BLaER1 (cell line): ENCODE measurements around the gene MOGAT1.

Experiments
- H3K27ac ChIP-seq: shearing (Covaris generic); formaldehyde crosslinking; 2 replicates; pipeline ENCODE4 v1.8.1; 2022
- H3K27me3 ChIP-seq: shearing (Covaris generic); formaldehyde crosslinking; 2 replicates; pipeline ENCODE4 v1.8.1; 2022
- H3K36me3 ChIP-seq: shearing (Covaris generic); formaldehyde crosslinking; 2 replicates; pipeline ENCODE4 v1.8.1; 2022
- H3K4me1 ChIP-seq: shearing (Covaris generic); formaldehyde crosslinking; 2 replicates; pipeline ENCODE4 v1.8.1; 2022
- H3K4me2 ChIP-seq: shearing (Covaris generic); formaldehyde crosslinking; 2 replicates; pipeline ENCODE4 v1.8.1; 2022
- H3K4me3 ChIP-seq: shearing (Covaris generic); formaldehyde crosslinking; 2 replicates; pipeline ENCODE4 v1.8.1; 2022
- H3K9ac ChIP-seq: shearing (Covaris generic); formaldehyde crosslinking; 2 replicates; pipeline ENCODE4 v1.8.1; 2022
- H3K9me3 ChIP-seq: shearing (Covaris generic); formaldehyde crosslinking; 2 replicates; pipeline ENCODE4 v1.8.1; 2022
- H4K20me1 ChIP-seq: shearing (Covaris generic); formaldehyde crosslinking; 2 replicates; pipeline ENCODE4 v1.8.1; 2022
- Cebpa-rat ChIP-seq: shearing (Covaris generic); IDR thresholded peaks from 2 replicates; pipeline ENCODE4 v1.8.1; 2022

MOGAT1 gene

GRCh38 chr2:222738312-222738711 lies 66.9 kb downstream of the MOGAT1 start:
- no peak overlapping the region for H3K4me3 ChIP-seq
- no peak overlapping the region for H3K4me2 ChIP-seq
- H4K20me1 ChIP-seq: no peaks in the 10 kb centered on the region
- peaks cover 21% of the 10 kb centered on the region for H3K4me1 ChIP-seq
- no peak overlapping the region for H3K27ac ChIP-seq
- H3K36me3 ChIP-seq: no peaks in the 10 kb centered on the region
- H3K9me3 ChIP-seq: no peaks in the 10 kb centered on the region
- TF ChIP-seq Cebpa-rat: no peak
- no peak overlapping the region for H3K9ac ChIP-seq
- no peaks in the 10 kb centered on the region for H3K27me3 ChIP-seq

- no peaks in the 10 kb centered on the region for H4K20me1 ChIP-seq
- H3K27me3 ChIP-seq: no peaks in the 10 kb centered on the region
- peaks cover 26% of the 10 kb centered on the region for H3K4me1 ChIP-seq
- TF ChIP-seq Cebpa-rat: no peak
- H3K9ac ChIP-seq: no peak overlapping the region
- no peak overlapping the region for H3K4me3 ChIP-seq
- no peaks in the 10 kb centered on the region for H3K9me3 ChIP-seq
- no peak overlapping the region for H3K27ac ChIP-seq
- H3K36me3 ChIP-seq: no peaks in the 10 kb centered on the region
- no peak overlapping the region for H3K4me2 ChIP-seq
These were observed 67.4 kb downstream of the MOGAT1 start for GRCh38 chr2:222738809-222739208.

- no peak overlapping the region for H3K9ac ChIP-seq
- no peaks in the 10 kb centered on the region for H3K9me3 ChIP-seq
- no peaks in the 10 kb centered on the region for H3K36me3 ChIP-seq
- TF ChIP-seq Cebpa-rat: no peak
- H3K27me3 ChIP-seq: no peaks in the 10 kb centered on the region
- H3K27ac ChIP-seq: no peak overlapping the region
- H4K20me1 ChIP-seq: no peaks in the 10 kb centered on the region
- no peak overlapping the region for H3K4me2 ChIP-seq
- peaks cover 16% of the 10 kb centered on the region for H3K4me1 ChIP-seq
- H3K4me3 ChIP-seq: no peak overlapping the region
These were observed 68.5 kb downstream of the MOGAT1 start for GRCh38 chr2:222739939-222740338.

- no peak overlapping the region for H3K4me3 ChIP-seq
- H3K4me1 ChIP-seq: peaks cover 8% of the 10 kb centered on the region
- no peak overlapping the region for H3K9ac ChIP-seq
- no peak for TF ChIP-seq Cebpa-rat
- no peaks in the 10 kb centered on the region for H3K9me3 ChIP-seq
- no peaks in the 10 kb centered on the region for H3K27me3 ChIP-seq
- no peaks in the 10 kb centered on the region for H3K36me3 ChIP-seq
- H4K20me1 ChIP-seq: no peaks in the 10 kb centered on the region
- H3K4me2 ChIP-seq: no peak overlapping the region
- H3K27ac ChIP-seq: no peak overlapping the region
These were observed 71.9 kb downstream of the MOGAT1 start for GRCh38 chr2:222743251-222743812.

GRCh38 chr2:222745836-222746559 lies 74.5 kb downstream of the MOGAT1 start:
- H3K9me3 ChIP-seq: no peaks in the 10 kb centered on the region
- peaks cover 8% of the 10 kb centered on the region for H3K4me1 ChIP-seq
- H3K36me3 ChIP-seq: no peaks in the 10 kb centered on the region
- H3K27me3 ChIP-seq: no peaks in the 10 kb centered on the region
- H3K4me3 ChIP-seq: no peak overlapping the region
- no peak overlapping the region for H3K4me2 ChIP-seq
- H3K9ac ChIP-seq: no peak overlapping the region
- no peak for TF ChIP-seq Cebpa-rat
- H4K20me1 ChIP-seq: no peaks in the 10 kb centered on the region
- no peak overlapping the region for H3K27ac ChIP-seq

- Histone ChIP-seq H3K9me3 (no peaks in the 10 kb centered on the region), H3K27ac (no peak overlapping the region), H3K27me3 (no peaks in the 10 kb centered on the region), H3K9ac (no peak overlapping the region), H3K36me3 (no peaks in the 10 kb centered on the region), H3K4me3 (no peak overlapping the region), H4K20me1 (no peaks in the 10 kb centered on the region), H3K4me1 (peaks cover 8% of the 10 kb centered on the region), H3K4me2 (no peak overlapping the region)
- no peak for TF ChIP-seq Cebpa-rat
These were observed 76.2 kb downstream of the MOGAT1 start for GRCh38 chr2:222747526-222748160.

GRCh38 chr2:222750533-222750932 lies 79.1 kb downstream of the MOGAT1 start:
- Histone ChIP-seq H3K27ac (no peak overlapping the region), H3K4me3 (no peak overlapping the region), H3K36me3 (no peaks in the 10 kb centered on the region), H4K20me1 (no peaks in the 10 kb centered on the region), H3K9me3 (no peaks in the 10 kb centered on the region), H3K9ac (no peak overlapping the region), H3K27me3 (no peaks in the 10 kb centered on the region), H3K4me1 (peaks cover 6% of the 10 kb centered on the region), H3K4me2 (no peak overlapping the region)
- TF ChIP-seq Cebpa-rat: no peak

- H3K27me3 ChIP-seq: no peaks in the 10 kb centered on the region
- no peak overlapping the region for H3K9ac ChIP-seq
- H3K27ac ChIP-seq: no peak overlapping the region
- peaks cover 6% of the 10 kb centered on the region for H3K4me1 ChIP-seq
- no peak overlapping the region for H3K4me2 ChIP-seq
- H4K20me1 ChIP-seq: no peaks in the 10 kb centered on the region
- H3K9me3 ChIP-seq: no peaks in the 10 kb centered on the region
- no peak overlapping the region for H3K4me3 ChIP-seq
- H3K36me3 ChIP-seq: no peaks in the 10 kb centered on the region
- TF ChIP-seq Cebpa-rat: no peak
These were observed 79.8 kb downstream of the MOGAT1 start for GRCh38 chr2:222751238-222751637.

- H3K9ac ChIP-seq: no peak overlapping the region
- no peaks in the 10 kb centered on the region for H3K27me3 ChIP-seq
- H3K4me2 ChIP-seq: no peak overlapping the region
- no peaks in the 10 kb centered on the region for H3K9me3 ChIP-seq
- H3K27ac ChIP-seq: no peak overlapping the region
- TF ChIP-seq Cebpa-rat: no peak
- no peak overlapping the region for H3K4me3 ChIP-seq
- H3K4me1 ChIP-seq: peaks cover 6% of the 10 kb centered on the region
- H4K20me1 ChIP-seq: no peaks in the 10 kb centered on the region
- H3K36me3 ChIP-seq: no peaks in the 10 kb centered on the region
These were observed 80.6 kb downstream of the MOGAT1 start for GRCh38 chr2:222751821-222752719.
